Activated CD4-positive, alpha-beta T cell treated with anti-CD3 and anti-CD28 coated beads, Interleukin-2, amount 10 ng/mL, durations not matched to agents 24 days and 14 days (primary cell): ENCODE data around the gene SP100. TPM values are rescaled to one million over a fixed set of nuclear protein-coding genes. Genes with fewer than 3 reads are reported as not detected.

ENCODE experiments used
- DNase-seq: peaks from one replicate; pipeline ENCODE4 v3.0.0; 2022
- H3K27ac Mint-ChIP-seq: one replicate; pipeline ENCODE4 v1.8.0; 2022; ENCODE audit warnings: mild to moderate bottlenecking, mixed read lengths
- H3K27me3 Mint-ChIP-seq: one replicate; pipeline ENCODE4 v1.8.0; 2022; ENCODE audit warnings: mixed read lengths
- H3K36me3 Mint-ChIP-seq: one replicate; pipeline ENCODE4 v1.8.0; 2022; ENCODE audit warnings: low read depth, mild to moderate bottlenecking, mixed read lengths
- H3K4me1 Mint-ChIP-seq: one replicate; pipeline ENCODE4 v1.8.0; 2021; ENCODE audit warnings: mixed read lengths
- H3K4me3 Mint-ChIP-seq: one replicate; pipeline ENCODE4 v1.8.0; 2022; ENCODE audit warnings: mild to moderate bottlenecking, moderate library complexity, mixed read lengths
- H3K9me3 Mint-ChIP-seq: one replicate; pipeline ENCODE4 v1.8.0; 2021; ENCODE audit warnings: mixed read lengths
- intact Hi-C: fragments of 100-400 bp; cut with micrococcal nuclease; formaldehyde crosslinking; loops from one replicate; pipeline ENCODE4 v1.15.1; 2023
- total RNA-seq: library from RNA; stranded (reverse); gene quantifications from 2 replicates; pipeline ENCODE4 v1.2.3, GENCODE V29; 2022

Gene SP100
- total RNA-seq, 1 donor from 2014 or later = 165 TPM

DNA sequence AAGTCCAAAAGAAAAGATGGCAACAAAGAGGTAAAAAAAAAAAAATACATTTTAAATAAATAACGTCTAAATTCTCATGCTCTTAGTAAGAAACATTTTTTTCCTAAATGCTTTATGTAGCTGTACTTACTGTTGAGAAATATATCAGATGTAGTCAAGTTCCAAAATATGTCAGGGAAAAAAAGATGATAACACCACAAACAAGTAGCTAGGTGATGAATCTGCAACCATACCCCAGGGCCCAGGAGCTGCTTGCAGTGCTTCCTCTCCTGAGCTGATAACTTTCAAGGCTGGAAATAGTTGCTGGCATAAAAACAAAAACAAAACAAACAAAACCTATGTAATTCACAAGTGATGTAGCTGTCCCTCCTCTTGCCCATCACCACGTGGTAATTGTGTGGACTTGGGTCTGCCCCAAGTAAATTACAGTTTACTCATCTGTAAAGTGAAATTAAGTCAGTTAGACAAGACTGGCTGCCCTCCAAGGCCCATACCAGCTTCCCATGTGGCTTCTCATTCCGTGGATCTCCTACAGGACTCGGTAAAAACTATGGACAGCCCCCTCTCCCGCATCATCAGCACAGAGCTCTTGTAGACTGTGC lies 82.6 kb downstream of the SP100 start:
- peaks cover 8% of the 10 kb centered on the region for H3K9me3 Mint-ChIP-seq
- peak overlapping the region; percentile 65 for H3K27ac Mint-ChIP-seq
- intact Hi-C loops = no loop called here
- H3K36me3 Mint-ChIP-seq = peaks cover 88% of the 10 kb centered on the region
- no peak for DNase-seq
- H3K4me3 Mint-ChIP-seq = no peak overlapping the region
- no peaks in the 10 kb centered on the region for H3K27me3 Mint-ChIP-seq
- H3K4me1 Mint-ChIP-seq = peaks cover 29% of the 10 kb centered on the region

DNA sequence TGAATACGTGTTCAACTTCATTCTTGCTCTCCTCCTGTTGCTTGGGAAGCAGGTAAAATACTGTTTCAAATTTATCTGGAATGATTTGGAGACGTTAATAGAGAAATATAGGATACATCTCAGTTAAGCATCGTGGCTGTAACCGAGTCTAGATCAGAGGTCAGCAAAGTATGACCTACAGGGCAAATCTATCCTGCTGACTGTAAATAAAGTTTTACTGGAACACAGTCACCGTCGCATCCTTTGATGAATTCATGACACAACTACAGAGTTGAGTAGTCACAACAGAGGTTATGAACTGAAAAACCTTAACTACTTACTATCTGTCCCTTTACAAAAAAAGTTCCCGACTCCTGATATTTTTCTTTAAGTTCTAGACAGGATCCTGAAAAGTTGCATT lies 86.6 kb downstream of the SP100 start:
- intact Hi-C loops = no loop called here
- Mint-ChIP-seq H3K4me3 (no peak overlapping the region), H3K27me3 (no peaks in the 10 kb centered on the region), H3K36me3 (peaks cover 87% of the 10 kb centered on the region), H3K27ac (peak overlapping the region; percentile 80), H3K4me1 (peaks cover 8% of the 10 kb centered on the region), H3K9me3 (peaks cover 5% of the 10 kb centered on the region)
- DNase-seq = no peak

DNA sequence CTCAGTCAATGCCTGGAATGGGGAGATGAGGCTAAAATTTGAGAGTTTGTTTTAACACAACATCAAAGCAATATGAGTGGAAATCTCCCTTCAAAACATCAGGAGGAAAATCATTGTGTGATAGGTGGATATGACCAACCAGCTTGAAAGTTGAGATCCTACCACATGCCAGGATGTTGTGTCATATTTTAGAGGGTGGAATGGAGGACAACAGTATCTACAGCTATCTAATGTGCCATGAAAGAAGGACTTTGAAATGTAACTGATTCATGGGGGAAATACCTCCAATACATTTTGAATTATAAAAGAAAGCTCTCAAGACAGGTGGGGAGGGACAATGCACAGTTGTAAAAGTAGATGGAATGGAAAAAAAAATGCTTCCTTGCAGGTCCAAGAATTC lies 87.8 kb downstream of the SP100 start:
- no peak overlapping the region for H3K4me3 Mint-ChIP-seq
- intact Hi-C loops = no loop called here
- peaks cover 5% of the 10 kb centered on the region for H3K9me3 Mint-ChIP-seq
- no peaks in the 10 kb centered on the region for H3K27me3 Mint-ChIP-seq
- H3K36me3 Mint-ChIP-seq = peaks cover 84% of the 10 kb centered on the region
- DNase-seq = no peak
- H3K27ac Mint-ChIP-seq = no peak overlapping the region
- H3K4me1 Mint-ChIP-seq = peaks cover 7% of the 10 kb centered on the region

DNA sequence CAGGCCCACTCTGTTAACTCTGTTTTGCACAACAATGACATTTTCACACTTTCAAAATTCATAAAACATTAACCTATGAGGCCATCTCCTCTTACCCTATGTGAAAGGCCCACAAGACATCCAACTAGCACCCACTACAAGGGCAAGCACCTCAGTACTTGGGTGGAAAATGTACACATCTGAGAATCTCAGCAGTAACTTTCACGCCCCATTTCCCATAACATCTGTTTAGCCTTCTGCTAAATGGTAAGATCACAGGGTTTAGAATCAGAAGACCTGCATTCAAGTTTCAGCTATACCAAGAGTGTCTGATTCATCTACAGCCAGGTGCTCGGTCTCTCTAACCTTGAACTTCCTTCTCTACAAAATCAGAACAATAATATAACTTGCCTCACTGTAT lies 89.2 kb downstream of the SP100 start:
- H3K27me3 Mint-ChIP-seq = no peaks in the 10 kb centered on the region
- H3K4me3 Mint-ChIP-seq = no peak overlapping the region
- peak overlapping the region; percentile 8 for H3K27ac Mint-ChIP-seq
- H3K4me1 Mint-ChIP-seq = peaks cover 1% of the 10 kb centered on the region
- peaks cover 5% of the 10 kb centered on the region for H3K9me3 Mint-ChIP-seq
- H3K36me3 Mint-ChIP-seq = peaks cover 84% of the 10 kb centered on the region
- DNase-seq = no peak
- intact Hi-C loops = no loop called here

DNA sequence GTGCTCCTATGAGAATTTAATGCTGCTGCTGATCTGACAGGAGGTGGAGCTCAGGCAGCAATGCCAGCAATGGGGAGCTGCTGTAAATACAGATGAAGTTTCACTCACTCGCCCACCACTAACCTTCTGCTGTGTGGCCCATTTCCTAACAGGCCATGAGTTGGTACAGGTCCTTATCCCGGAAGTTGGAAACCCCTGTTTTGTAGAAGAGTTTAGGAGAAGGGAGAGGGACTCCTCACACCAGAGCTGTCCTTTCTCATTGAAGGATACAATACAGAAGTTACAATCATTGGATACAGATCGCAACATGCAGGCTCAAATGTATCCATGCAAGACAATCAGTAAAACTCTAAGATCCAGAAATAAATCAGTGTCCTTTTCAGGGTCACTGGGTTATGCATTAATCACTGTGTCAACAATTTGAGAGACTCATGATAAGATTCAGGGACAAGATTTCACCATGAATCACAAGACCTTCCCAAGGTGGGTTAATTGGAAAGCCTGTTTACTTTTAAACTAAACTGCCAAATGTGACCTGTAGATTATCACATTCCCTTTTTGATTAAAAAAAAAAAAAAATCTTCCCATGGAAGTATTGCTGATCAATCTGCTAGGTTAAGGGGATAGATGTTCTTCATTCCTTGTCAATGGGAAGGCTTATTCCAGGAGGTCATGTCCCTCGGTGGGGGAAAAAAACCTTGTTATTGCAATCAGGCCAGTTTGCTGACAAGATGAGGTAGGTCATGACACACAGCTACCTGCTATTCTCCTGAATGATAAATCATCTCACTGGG lies 97.2 kb downstream of the SP100 start:
- H3K9me3 Mint-ChIP-seq = peaks cover 3% of the 10 kb centered on the region
- peaks cover 66% of the 10 kb centered on the region for H3K36me3 Mint-ChIP-seq
- intact Hi-C loops = no loop called here
- H3K4me3 Mint-ChIP-seq = no peak overlapping the region
- no peaks in the 10 kb centered on the region for H3K4me1 Mint-ChIP-seq
- DNase-seq = no peak
- no peaks in the 10 kb centered on the region for H3K27me3 Mint-ChIP-seq
- H3K27ac Mint-ChIP-seq = no peak overlapping the region

DNA sequence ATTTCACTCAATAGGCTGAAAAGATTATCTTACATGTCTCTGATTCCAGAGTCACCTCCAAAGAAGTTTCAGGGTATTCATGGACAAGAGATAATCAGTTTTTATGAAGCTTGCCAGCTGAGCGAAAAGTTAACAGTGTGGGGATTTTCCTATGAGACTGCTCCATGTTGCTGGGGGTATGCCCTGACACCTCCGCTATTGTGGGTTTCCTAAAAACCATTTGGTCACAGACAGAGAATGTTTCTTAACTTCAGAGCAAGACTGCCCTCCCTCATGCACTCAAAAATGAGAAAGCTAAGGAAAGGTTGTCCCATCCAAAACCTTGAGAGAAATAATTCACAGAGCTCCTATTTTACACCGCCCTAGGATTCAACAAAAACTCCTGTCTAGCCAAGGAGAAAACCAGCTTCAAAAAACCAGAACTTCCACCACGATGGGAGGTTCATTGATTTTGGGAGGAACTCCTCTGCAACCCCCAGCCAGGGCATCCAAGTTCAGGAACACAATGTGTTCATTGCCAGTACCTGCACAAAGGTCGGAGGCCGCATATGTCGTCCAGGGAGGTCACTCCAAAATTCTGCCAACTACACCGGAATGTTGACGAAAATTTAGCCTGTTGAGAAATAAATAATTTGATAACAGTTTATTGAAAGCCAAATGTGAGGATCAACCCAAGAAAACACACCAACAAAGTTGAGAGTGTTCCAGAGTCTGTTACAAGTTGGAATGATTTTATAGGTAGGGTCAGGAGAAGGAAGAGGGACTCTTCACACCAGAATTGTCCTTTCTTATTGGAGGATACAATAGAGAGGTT lies 104.3 kb downstream of the SP100 start:
- Mint-ChIP-seq H3K27me3 (no peaks in the 10 kb centered on the region), H3K27ac (no peak overlapping the region), H3K4me3 (no peak overlapping the region), H3K36me3 (peaks cover 70% of the 10 kb centered on the region), H3K9me3 (peaks cover 11% of the 10 kb centered on the region), H3K4me1 (no peaks in the 10 kb centered on the region)
- no peak for DNase-seq
- intact Hi-C loops = no loop called here

DNA sequence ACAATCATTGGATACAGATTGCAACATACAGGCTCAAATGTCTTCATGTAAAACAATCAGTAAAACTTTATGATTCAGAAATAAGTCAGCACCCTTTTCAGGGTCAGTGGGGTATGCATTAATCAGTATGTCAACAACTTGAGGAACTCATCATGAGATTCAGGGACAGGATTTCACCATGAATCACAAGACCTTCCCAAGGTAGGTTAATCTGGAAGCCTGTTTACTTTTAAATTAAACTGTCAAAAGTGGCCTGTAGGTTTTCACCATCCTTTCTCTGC lies 104.8 kb downstream of the SP100 start:
- no peak for DNase-seq
- Mint-ChIP-seq H3K36me3 (peaks cover 72% of the 10 kb centered on the region), H3K27ac (no peak overlapping the region), H3K4me3 (no peak overlapping the region), H3K27me3 (no peaks in the 10 kb centered on the region), H3K4me1 (no peaks in the 10 kb centered on the region), H3K9me3 (peaks cover 11% of the 10 kb centered on the region)
- intact Hi-C loops = no loop called here

DNA sequence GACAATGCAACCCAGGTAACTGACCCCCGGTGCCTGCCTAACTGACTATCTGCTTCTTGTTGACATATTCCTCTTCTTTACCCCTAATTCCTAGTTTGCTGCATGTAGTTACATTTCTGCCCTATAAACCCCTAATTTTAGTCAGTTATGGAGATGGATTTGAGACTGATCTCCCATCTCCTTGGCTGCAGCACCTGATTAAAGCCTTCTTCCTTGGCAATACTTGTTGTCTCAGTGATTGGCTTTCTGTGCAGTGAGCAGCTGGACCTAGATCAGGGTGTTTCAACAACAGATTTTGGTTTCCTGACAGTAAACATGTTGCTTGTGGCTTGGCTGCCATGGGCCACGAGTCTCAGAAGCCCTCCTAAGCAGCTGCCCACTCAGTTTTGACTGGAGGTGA lies 105.4 kb downstream of the SP100 start:
- Mint-ChIP-seq H3K4me1 (no peaks in the 10 kb centered on the region), H3K27ac (no peak overlapping the region), H3K36me3 (peaks cover 71% of the 10 kb centered on the region), H3K4me3 (no peak overlapping the region), H3K27me3 (no peaks in the 10 kb centered on the region), H3K9me3 (peaks cover 11% of the 10 kb centered on the region)
- intact Hi-C loops = no loop called here
- no peak for DNase-seq

DNA sequence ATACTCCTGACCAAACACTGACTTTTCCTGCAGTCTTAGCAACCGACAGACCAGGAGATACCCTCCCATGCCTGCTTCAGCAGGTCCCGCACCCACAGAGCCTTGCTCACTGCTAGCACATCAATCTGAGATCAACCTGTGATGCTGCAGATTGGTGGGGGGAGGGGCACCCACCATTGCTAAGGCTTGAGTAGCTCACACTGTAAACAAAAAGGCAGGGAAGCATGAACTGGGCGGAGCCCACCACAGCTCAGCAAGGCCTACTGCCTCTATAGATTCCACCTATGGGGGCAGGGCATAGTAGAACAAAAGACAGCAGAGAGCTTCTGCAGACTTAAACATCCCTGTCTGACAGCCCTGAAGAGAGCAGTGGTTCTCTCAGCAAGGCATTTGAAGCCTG lies 109.7 kb downstream of the SP100 start:
- no peak overlapping the region for H3K27ac Mint-ChIP-seq
- H3K4me3 Mint-ChIP-seq = no peak overlapping the region
- H3K9me3 Mint-ChIP-seq = peaks cover 32% of the 10 kb centered on the region
- no peak for DNase-seq
- H3K27me3 Mint-ChIP-seq = no peaks in the 10 kb centered on the region
- intact Hi-C loops = no loop called here
- no peaks in the 10 kb centered on the region for H3K4me1 Mint-ChIP-seq
- peaks cover 72% of the 10 kb centered on the region for H3K36me3 Mint-ChIP-seq

DNA sequence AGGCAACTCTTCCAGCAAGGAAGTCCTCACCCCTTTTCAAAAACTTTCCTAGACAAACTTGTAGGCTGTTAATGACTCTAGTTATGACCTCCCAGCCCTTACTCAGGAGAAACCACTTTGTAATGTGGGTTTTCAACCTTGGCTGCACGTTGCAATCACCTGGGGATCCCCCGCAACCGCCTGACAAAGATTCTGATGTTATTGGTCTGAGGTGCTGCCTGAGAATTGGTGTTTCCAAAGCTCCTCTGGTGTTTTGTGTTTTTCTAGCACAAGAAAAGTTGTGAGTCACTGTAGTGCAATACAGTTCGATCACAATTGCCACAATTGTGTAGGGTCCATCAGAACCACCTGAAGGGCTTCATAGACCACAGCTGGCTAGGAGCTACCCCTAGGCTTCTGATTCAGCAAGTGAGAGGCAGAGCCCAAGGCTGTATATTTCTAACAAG lies 121.6 kb downstream of the SP100 start:
- peak overlapping the region; percentile 40 for H3K4me3 Mint-ChIP-seq
- intact Hi-C loops = loop anchor here (5.0 kb wide), 1 partner anchor 45 kb away; no protein-coding TSS in a partner anchor
- peak; percentile 76 for DNase-seq
- H3K27ac Mint-ChIP-seq = peak overlapping the region; percentile 70
- H3K27me3 Mint-ChIP-seq = no peaks in the 10 kb centered on the region
- peaks cover 4% of the 10 kb centered on the region for H3K9me3 Mint-ChIP-seq
- peaks cover 37% of the 10 kb centered on the region for H3K4me1 Mint-ChIP-seq
- peaks cover 69% of the 10 kb centered on the region for H3K36me3 Mint-ChIP-seq

DNA sequence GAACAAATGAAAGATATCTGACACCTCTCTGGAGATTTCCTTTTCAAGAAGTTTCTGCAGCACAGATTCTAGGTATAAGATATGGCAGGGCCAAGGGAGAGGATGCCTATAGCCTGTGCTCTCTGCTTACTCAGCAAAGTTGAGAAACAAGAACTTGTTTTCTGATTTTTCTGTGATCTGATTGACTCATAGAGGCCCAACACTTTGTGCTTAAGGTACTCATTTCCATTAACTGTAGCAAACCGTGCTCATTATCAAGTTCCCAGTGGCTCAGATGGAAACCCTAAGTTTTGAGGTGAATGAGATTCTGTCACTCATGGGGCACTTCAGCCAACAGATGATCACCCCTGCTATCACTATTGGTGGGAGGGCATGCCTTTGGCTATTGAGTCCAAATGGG lies 124.3 kb downstream of the SP100 start:
- no peak overlapping the region for H3K4me3 Mint-ChIP-seq
- H3K4me1 Mint-ChIP-seq = peaks cover 37% of the 10 kb centered on the region
- H3K9me3 Mint-ChIP-seq = peaks cover 19% of the 10 kb centered on the region

DNA sequence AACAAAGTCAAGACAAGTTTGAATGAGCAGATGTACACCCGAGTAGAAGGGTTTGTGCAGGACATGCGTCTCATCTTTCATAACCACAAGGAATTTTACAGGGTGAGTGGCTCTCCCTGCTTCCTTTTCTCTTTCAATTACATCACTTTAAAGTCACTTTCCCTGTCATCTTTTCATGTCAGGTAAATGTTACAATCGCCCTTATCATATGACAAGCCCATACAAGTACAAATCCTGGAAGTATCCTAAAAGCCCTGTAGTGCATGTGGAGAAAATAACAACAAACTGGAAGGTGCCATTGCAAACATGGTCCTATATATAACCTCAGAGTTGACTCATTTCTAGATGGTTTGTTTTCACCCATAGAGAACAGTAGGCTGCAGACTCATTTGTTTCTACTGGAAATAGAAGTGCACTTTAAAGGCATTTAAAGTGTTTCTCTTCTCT lies 126.0 kb downstream of the SP100 start:
- no peak for DNase-seq
- Mint-ChIP-seq H3K9me3 (peaks cover 19% of the 10 kb centered on the region), H3K4me3 (no peak overlapping the region), H3K36me3 (peaks cover 73% of the 10 kb centered on the region), H3K27me3 (no peaks in the 10 kb centered on the region), H3K27ac (peak overlapping the region; percentile 72), H3K4me1 (peaks cover 32% of the 10 kb centered on the region)
- intact Hi-C loops = no loop called here

More for the DNA sequence above, 124.3 kb downstream of the SP100 start:
- DNase-seq = no peak
- Mint-ChIP-seq H3K27ac (peak overlapping the region; percentile 17), H3K27me3 (no peaks in the 10 kb centered on the region), H3K36me3 (peaks cover 82% of the 10 kb centered on the region)
- intact Hi-C loops = no loop called here

DNA sequence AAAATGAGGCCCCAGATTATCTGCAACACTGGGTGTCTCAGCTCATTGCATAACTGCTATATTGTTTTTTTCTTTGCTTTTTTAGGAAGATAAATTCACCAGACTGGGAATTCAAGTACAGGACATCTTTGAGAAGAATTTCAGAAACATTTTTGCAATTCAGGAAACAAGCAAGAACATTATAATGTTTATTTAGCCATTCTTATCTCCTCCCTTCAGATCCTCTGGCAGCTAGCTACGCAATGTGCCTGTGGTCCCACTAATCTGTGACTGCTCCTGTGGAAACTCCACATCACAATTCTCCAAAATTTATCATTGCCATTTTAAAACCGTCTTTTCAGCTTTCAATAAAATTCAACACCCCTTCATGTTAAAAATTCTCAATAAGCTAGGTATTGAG lies 126.8 kb downstream of the SP100 start:
- no peak for DNase-seq
- intact Hi-C loops = no loop called here
- Mint-ChIP-seq H3K4me3 (no peak overlapping the region), H3K36me3 (peaks cover 66% of the 10 kb centered on the region), H3K27me3 (no peaks in the 10 kb centered on the region), H3K9me3 (peaks cover 19% of the 10 kb centered on the region), H3K4me1 (peaks cover 26% of the 10 kb centered on the region), H3K27ac (no peak overlapping the region)

DNA sequence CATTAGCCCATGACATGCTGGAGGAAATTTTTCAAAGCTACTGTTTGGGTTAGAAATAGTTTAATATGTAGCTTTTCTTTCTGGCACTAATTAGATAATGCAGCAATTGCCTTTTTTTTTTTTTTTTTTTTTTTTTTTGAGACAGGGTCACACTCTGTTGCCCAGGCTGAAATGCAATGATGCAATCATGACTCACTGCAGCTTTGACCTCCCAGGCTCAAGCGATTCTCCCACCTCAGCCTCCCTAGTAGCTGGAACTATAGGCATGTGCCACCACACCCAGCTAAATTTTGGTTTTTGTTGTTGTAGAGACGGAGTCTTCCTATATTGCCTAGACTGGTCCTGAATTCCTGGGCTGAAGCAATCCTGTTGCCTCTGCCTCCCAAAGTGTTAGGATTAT lies 136.2 kb downstream of the SP100 start:
- intact Hi-C loops = no loop called here

More for the DNA sequence above, 136.2 kb downstream of the SP100 start:
- H3K36me3 Mint-ChIP-seq = peaks cover 7% of the 10 kb centered on the region
- DNase-seq = no peak
- H3K4me1 Mint-ChIP-seq = peaks cover 6% of the 10 kb centered on the region
- peaks cover 14% of the 10 kb centered on the region for H3K9me3 Mint-ChIP-seq
- no peak overlapping the region for H3K4me3 Mint-ChIP-seq
- H3K27me3 Mint-ChIP-seq = no peaks in the 10 kb centered on the region
- no peak overlapping the region for H3K27ac Mint-ChIP-seq
